T-helper 22 cell (primary cell): ENCODE results near the gene ZNF512.
"Not testable (repeated sequence)": the region's sequence is repeated elsewhere in the genome, so short reads cannot be mapped to it uniquely, and the experiment has no call there.

Experiments used
- DNase-seq: peaks from one replicate; pipeline ENCODE4 v3.0.0-alpha.2; 2020; ENCODE audit warnings: low read depth

The ZNF512 gene, protein sequence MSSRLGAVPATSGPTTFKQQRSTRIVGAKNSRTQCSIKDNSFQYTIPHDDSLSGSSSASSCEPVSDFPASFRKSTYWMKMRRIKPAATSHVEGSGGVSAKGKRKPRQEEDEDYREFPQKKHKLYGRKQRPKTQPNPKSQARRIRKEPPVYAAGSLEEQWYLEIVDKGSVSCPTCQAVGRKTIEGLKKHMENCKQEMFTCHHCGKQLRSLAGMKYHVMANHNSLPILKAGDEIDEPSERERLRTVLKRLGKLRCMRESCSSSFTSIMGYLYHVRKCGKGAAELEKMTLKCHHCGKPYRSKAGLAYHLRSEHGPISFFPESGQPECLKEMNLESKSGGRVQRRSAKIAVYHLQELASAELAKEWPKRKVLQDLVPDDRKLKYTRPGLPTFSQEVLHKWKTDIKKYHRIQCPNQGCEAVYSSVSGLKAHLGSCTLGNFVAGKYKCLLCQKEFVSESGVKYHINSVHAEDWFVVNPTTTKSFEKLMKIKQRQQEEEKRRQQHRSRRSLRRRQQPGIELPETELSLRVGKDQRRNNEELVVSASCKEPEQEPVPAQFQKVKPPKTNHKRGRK

DNA sequence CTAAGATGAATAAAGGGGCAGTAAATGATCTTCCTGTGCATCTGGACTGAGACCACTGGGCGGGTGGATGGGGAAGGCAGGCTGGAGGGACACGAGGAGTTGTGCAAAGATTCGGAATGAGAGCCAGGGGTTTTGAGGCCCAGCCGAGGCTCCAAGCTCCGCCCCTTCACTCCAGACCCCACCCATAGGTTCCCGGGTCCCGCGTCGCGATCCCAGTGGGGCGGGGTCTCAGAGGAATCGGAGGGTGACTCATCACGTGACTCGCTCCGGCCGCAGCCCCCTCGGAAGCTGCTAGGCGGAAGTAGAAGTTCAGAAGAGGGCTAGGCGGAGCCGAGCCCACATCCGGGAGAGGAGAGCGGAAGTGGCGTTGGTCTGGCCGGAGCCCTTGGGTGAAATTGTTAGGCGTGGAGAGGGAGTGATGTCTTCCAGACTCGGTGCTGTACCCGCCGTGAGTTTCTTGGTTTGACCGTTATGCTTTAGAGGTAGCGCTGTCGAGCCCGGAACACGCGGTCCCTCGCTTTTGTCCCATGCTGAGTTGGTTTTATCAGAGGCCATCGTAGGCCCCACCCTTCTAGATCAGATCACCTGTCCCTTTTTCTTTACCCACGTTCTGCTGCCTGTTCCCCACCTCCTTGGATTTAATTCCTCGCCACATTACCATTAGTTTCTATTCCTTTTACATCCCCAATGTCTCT is at the start of gene ZNF512:
Gene ZNF512 (plus strand): TSS at position 348 of the 695 bp plus-strand sequence. CDS start 71 bp downstream, at position 419.
- peak; percentile 63 for DNase-seq

DNA sequence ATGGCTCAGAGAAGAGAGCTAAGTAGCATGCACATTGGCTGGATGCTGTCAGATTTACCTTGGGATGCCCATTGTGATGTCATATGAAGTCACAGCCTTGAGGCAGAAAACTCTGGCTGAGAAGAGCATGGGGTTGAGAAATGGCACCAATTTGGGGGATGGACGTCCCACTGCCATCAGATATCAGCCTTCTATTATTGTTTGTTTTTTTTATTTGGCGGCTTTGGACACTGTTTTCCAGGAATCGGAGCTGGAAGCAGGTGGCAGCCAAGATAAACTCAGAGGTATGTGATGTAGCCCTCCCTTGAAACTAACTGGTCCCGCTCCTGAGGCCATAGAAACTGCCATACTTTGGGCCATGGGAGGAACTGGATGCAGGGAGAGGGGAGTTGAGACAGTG is 45.6 kb upstream of the ZNF512 start:
- DNase-seq = no peak

DNA sequence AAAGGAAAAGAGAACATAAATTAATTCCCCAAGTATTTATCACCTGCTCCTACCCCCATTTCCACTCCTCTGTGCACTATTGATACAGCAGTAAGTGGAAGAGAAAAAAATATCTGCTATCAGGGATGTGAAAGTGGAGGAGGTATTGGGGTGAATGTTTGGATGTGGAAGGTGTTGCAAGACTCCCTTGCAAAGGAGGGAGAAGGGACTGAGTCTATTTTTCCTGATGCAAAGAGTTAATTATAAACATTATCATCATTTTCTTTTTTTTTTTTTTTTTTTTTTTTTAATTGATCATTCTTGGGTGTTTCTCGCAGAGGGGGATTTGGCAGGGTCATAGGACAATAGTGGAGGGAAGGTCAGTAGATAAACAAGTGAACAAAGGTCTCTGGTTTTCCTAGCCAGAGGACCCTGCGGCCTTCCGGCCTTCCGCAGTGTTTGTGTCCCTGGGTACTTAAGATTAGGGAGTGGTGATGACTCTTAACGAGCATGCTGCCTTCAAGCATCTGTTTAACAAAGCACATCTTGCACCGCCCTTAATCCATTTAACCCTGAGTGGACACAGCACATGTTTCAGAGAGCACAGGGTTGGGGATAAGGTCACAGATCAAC is 43.9 kb upstream of the ZNF512 start:
- not testable (repeated sequence) for DNase-seq

DNA sequence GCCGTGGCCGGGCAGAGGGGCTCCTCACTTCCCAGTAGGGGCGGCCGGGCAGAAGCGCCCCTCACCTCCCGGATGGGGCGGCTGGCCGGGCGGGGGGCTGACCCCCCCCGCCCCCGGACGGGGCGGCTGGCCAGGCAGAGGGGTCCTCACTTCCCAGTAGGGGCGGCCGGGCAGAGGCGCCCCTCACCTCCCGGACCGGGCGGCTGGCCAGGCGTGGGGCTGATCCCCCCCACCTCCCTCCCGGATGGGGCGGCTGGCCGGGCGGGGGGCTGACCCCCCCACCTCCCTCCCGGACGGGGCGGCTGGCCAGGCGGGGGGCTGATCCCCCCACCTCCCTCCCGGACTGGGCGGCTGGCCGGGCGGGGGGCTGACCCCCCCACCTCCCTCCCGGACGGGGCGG is 43.2 kb upstream of the ZNF512 start:
- DNase-seq = not testable (repeated sequence)

DNA sequence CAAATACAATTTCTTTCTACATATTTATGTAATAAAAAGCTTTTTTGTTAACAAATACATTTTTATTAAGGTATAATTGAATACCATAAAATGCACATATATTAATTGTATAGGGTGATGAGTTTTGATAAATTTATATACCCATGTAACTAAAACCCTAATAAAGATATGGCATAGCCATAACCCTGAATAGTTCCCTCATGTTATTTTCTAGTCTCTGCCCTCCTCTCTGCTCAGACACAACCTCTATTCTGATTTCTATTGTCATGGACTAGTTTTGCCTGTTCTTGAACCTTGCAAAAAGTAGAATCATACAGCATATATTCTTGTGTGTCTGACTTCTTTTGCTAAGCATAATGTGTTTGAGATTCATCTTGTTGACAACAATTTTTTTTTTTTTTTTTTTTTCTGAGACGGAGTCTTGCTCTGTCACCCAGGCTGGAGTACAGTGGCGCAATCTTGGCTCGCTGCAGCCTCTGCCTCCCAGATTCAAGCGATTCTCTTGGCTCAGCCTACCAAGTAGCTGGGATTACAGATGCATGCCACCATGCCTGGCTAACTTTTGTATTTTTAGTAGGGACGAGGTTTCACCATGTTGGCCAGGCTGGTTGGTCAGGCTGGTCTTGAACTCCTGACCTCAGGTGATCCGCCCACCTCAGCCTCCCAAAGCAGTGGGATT is 38.6 kb upstream of the ZNF512 start:
- DNase-seq = no peak

DNA sequence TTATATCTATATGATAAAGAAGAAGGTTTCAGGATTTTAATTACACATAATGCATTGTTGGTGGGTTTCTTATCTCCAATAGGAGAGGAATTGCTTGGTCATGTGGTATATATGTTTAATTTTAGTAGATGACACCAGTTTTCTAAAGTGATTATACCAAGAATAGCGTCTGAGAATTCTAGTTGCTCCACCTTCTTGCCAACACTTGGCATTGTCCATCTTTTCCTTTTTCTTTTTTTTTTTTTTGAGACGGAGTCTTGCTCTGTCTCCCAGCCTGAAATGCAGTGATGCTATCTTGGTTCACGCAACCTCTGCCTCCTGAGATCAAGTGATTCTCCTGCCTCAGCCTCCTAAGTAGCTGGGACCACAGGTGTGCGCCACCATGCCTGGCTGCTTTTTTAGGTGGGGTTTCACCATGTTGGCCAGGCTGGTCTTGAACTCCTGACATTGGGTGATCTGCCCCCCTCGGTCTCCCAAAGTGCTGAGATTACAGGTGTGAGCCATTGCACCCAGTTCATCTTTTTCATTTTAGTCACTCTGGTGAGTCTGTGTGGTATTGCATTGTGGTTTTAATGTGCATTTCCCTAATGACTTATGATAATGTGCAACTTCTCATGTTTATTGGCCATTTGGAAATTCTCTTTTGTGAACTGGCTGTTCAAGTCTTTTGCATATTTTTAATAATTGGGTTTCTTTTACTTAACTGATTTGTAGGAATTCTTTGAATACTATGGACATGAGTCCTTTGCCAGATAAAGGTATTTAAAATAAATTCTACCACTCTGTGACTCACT is 37.3 kb upstream of the ZNF512 start:
- no peak for DNase-seq

DNA sequence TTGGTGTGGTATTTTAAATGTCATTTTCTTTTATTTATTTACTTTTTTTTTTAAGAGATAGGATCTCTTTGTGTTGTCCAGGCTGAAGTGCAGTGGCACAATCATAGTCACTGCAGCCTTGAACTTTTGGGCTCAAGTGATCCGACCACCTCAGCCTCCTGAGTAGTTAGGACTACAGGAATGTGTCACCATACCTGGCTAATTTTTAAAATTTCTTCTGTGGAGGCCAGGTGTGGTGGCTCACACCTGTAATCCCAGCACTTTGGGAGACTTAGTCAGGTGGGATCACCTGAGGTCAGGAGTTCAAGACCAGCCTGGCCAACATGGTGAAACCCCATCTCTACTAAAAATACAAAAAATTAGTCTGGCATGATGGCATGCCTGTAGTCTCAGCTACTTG is 33.5 kb upstream of the ZNF512 start:
- DNase-seq = no peak

DNA sequence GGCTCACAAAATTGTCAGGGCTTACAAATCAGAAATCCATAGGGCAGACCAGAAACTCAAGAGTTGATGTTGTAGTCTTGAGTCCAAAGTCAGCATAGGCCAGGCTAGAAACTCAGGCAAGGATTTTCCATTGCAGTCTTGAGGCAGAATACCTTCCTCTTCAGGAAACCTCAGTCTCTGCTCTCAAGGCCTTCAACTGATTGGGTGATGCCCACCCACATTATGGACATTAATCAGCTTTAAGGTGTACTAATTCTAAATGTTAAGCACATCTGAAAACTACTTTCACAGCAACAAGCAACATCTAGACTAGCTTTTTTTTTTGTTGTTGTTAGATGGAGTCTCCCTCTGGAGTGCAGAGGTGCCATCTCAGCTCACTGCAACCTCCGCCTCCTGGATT is 31.3 kb upstream of the ZNF512 start:
- DNase-seq = no peak

DNA sequence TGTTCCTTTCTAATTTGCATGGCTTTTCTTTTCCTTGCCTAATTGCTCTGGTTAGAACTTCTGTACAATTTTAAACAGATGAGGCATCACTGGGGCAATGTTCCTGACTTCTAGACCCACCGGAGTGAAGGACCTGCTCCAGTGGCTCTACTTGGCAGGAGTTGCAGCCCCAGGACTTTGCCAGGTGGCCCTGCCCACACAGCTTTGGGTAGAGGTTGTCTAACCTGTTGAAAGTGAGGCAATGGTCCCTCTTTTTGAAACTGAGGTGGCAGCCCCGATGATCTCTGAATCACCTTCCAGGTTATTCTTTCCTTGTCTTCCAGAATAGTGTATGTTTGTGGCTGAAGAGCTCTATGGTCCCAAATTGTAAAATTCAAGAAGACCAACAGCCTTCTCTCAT is 29.9 kb upstream of the ZNF512 start:
- DNase-seq = no peak

DNA sequence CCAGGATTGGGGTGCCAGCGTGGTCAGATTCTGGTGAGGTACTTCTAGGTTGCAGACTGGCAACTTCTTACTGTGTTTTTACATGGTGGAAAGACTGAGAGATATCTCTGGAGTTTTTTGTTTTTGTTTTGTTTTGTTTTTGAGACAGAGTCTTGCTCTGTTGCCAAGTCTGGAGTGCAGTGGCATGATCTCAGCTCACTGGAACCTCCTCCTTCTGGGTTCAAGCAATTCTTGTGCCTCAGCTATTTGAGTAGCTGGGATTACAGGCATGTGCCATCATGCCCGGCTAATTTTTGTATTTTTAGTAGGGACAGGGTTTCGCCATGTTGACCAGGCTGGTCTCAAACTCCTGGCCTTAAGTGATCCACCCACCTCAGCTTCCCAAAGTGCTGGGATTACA is 28.4 kb upstream of the ZNF512 start:
- not testable (repeated sequence) for DNase-seq

DNA sequence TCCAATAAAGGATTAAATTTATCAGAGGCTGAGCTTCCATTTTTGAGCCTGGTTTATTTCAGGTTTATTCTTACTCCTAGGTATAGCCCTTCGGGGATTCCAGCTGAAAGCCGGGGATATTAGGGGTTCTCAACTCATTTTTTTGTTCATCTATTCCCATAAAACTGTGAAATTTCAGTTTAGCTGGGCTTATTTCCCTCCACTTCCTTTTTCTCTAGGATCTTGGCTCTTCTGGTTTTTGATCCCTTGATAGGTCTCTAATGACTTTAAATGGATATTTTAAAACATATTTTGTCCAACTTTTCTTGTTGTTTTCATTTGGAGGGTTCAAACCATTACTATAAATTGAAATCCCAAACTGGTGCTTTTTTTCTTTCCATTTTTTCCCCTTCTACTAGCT is 23.6 kb upstream of the ZNF512 start:
- DNase-seq = no peak

DNA sequence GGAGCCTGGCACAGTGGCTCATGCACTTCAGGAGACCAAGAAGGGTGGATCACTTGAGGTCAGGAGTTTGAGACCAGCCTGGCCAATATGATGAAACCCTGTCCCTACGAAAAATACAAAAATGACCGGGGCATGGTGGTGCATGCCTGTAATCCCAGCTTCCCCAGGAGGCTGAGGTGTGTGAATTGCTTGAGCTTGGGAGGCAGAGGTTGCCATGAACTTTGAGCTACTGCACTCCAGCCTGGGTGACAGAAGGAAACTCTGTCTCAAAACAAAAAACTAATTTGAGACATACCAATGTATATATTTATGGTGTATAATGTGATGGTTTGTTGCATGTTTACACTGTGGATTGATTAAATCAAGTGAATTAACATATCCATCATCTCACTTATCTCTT is 21.8 kb upstream of the ZNF512 start:
- no peak for DNase-seq

DNA sequence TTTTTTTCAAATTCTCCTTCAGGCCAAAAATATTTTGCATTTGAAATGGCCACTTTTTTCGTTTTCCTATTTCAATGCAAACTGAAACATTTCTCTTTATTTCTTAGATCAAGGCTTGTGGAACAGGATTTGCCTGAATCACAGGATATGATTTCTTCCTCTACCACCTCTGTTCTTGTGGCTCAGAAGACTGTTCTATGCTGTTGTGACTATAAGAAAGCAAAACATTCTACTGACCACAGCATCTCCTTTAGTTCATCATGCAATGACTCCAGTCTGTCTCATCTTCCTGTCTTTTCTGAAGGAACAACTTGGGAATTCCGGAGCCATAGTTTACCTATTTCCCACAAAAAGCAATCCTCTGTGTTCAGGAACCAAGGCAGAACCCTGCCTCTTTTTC is 16.2 kb upstream of the ZNF512 start:
- no peak for DNase-seq

DNA sequence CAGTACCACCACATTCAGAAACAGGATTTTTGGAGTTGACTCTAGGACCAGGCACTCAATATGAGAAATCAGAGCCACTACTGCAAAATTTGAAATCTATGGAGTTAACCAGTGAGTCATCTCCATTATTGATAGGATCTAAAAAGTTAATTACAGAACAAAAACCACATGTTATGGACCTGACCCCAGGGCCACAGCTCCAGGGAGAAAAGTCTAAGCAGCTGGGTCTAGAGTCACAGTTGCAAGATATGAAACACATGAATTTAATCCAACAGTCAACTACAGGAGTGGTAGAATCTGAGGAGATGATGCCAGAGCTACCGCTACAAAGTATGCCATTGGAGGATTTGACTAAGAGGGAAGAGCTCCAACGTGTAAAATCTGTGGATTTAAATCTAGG is 13.4 kb upstream of the ZNF512 start:
- no peak for DNase-seq

DNA sequence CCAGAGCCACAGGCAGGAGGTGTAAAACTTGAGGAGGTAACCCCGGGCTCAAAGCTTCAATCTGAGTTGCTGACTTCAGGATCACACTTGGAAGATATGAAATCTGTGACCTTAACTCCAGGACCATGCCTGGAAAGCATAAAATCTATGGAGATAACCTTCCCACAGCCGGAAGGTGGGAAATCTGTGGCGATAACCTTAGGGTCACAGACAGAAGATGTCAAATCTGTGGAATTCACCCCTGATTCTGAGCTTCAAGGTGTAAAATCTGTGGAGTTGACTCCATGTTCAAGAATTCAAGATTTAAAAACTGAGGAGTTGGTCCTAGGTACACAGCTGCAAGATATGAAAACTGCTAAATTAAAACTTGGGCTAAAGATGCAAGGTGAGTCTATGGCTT is 11.6 kb upstream of the ZNF512 start:
- no peak for DNase-seq

DNA sequence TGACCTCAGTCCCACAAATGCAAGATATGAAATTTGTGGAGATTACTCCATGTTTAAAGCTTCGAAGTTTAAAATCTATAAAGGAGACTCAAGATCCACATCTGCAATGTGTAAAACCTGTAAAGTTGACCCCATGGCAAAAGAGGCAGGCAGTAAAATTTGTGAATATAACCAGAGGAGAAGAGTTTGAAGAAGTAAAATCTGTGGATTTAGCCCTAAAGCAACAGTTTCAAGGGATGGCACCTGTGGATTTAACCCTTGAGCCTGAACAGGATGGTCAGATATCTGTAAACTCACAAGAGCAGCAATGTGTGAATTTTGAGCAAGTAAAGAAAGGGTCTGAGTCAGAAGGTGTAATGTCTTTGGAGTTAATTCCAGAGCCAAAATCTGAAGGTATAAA is 11.2 kb upstream of the ZNF512 start:
- DNase-seq = no peak

DNA sequence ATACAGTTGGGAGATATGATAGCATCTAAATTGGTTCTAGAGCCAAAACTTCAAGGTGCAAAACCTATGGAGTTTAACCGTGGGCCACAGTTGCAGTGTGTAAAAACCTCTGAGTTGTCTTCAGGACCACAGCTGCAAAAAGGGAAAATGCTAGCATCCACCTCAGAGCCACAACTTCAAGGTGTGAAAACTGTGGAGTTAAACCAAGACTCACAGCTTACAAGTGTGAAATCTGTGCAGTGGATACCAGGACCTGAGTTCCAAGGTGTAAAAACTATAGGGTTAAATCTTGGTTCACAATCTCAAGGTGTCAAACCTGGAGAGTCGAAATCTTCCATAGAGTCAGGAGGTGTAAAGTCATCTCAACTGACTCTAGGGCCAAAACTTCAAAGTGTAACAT is 10.4 kb upstream of the ZNF512 start:
- DNase-seq = no peak

DNA sequence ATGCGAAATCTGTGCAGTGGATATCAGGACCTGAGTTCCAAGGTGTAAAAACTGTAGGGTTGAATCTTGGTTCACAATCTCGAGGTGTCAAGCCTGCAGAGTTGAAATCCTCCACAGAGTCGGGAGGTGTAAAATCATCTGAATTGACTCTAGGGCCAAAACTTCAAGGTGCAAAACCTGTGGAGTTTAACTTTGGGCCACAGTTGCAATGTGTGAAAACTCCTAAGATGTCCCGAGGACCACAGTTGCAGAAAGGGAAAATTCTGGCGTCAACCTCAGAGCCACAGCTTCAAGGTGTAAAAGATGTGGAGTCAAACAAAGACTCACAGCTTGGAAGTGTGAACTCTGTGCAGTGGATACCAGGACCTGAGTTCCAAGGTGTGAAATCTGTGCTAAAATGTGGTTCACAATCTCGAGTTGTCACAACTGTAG is 9.8 kb upstream of the ZNF512 start:
- DNase-seq = no peak

DNA sequence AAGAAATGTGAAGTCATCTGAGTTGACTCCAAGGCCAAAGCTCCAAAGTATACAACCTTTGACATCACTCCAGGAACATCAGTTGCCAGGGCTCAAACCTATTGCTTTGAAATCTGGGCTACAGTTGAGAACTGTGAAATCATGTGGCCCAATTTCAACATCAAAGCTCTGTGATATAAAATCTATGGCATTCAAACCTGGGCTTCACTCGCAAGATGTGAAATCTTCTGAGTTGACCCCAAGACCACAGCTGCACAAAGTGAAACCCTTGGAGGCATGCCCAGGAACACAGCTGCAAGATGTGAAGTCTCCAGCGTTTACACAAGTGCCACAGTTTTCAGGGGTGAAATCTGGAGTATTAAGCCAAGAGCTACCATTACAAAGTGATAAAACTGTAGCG is 9.4 kb upstream of the ZNF512 start:
- no peak for DNase-seq

DNA sequence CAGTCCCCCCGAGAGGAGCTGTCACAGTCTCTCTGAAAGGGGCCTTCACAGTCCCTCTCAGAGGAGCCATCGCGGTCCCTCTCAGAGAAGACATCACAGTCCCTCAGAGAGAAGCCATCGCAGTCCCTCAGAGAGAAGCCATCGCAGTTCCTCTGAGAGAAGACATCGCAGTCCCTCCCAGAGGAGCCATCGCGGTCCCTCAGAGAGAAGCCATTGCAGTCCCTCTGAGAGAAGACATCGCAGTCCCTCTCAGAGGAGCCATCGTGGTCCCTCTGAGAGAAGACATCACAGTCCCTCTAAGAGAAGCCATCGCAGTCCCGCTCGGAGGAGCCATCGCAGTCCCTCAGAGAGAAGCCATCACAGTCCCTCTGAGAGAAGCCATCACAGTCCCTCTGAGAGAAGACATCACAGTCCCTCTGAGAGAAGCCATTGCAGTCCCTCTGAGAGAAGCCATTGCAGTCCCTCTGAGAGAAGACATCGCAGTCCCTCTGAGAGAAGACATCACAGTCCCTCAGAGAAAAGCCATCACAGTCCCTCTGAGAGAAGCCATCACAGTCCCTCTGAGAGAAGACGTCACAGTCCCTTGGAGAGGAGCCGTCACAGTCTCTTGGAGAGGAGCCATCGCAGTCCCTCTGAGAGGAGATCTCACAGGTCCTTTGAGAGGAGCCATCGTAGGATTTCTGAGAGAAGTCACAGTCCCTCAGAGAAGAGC is 1.3 kb upstream of the ZNF512 start:
- DNase-seq = no peak
